ENCODE measurements around the gene CEACAM18.

CEACAM18 gene

DNA sequence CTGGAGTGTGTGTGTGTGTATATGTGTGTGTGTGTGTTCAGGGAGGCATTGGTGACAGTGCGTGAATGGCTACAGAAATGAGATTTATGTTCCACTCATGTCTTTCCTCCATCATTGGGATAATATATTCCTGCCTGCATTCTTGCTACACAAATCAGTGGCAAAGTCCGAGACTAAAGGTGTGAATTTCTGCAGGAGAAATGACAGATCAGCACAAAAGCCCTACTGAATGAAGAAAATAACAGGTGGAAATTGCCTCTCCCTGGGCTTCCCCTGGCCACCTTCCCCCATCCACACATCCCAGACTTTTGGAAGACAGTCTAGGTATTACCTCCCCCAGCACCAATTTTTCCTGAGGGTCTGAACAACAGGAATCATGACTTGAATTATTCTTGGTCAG lies 43.0 kb downstream of the CEACAM18 start:
- Mint-ChIP-seq H3K27me3 (peaks cover 48% of the 10 kb centered on the region), H3K27ac (no peak overlapping the region), H3K4me1 (ENCODE audit: low read depth) (peaks cover 9% of the 10 kb centered on the region), H3K4me3 (no peak overlapping the region), H3K36me3 (ENCODE audit: low read depth) (no peaks in the 10 kb centered on the region), H3K9me3 (no peaks in the 10 kb centered on the region)
- no peak for DNase-seq

DNA sequence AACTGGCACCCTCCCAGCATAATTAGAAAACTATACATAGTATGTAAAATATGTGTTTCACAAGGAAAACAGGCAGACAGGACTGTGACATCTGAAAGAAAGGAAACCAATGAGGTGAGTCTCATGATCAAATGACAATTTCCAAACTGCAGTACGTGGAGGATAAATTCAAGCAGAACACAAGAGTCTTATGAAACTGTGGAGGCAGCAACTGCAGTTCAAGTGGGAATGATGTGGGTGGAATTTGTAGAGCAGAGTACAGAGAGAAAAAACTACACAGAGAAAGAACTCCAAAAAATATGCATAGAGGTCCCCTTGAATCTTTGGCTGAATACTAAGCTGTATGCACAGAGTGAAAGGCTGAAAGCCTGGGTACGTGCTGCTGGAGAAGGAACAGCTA lies 43.4 kb downstream of the CEACAM18 start:
- no peaks in the 10 kb centered on the region for H3K36me3 Mint-ChIP-seq (ENCODE audit: low read depth)
- H3K27ac Mint-ChIP-seq: no peak overlapping the region
- peaks cover 9% of the 10 kb centered on the region for H3K4me1 Mint-ChIP-seq (ENCODE audit: low read depth)
- H3K27me3 Mint-ChIP-seq: peaks cover 45% of the 10 kb centered on the region
- DNase-seq: no peak
- H3K9me3 Mint-ChIP-seq: no peaks in the 10 kb centered on the region
- no peak overlapping the region for H3K4me3 Mint-ChIP-seq

DNA sequence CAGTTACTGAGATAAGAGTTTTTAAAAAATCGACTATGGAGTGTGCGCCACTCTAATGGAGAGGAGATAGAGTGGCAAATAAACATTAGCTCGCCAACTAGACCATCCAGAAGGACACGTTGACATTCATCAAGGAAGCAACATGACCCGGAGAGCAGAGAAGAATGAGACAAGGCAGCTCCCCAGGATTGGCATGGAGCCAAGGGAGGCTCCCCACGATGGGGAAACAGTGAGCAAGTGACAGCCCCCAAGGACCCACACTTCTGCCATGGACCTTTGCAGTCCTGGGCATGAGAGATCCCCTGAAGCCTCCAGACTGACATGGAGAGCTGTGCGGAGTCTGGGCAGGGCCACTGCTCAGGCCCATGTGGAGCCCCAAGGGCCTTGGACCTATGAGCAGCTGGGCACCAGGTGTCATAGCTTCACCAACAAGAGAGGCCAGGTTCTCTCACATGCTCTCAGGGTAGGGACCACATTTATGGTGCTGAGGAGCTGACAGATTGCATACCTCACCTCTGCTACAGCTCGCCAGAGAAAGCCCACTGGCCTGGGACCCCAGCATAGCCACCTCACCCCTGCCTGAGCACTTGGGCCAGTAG lies 46.4 kb downstream of the CEACAM18 start:
- no peak for DNase-seq
- H3K9me3 Mint-ChIP-seq: no peaks in the 10 kb centered on the region
- peaks cover 56% of the 10 kb centered on the region for H3K27me3 Mint-ChIP-seq
- no peak overlapping the region for H3K27ac Mint-ChIP-seq
- H3K4me1 Mint-ChIP-seq (ENCODE audit: low read depth): peaks cover 3% of the 10 kb centered on the region
- H3K36me3 Mint-ChIP-seq (ENCODE audit: low read depth): no peaks in the 10 kb centered on the region
- H3K4me3 Mint-ChIP-seq: no peak overlapping the region

DNA sequence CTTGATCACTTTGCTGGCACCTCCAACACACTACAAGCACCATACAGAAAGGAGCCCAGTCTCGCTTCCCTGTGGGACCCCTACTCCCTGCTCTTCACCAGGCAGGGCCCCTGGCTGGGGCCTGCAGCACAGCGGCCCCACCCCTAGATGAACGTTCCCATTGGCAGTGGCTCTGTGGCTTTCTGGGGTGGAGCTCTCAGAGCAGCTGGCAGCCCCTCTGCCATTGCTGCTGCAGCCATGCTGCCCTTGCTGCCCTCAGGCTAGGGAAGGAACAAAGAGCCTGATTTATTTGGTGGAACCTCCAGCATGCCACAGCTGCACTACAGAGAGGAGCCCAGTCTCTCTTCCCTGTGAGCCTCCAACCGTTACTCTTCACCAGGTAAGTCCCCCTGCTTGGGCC lies 47.3 kb downstream of the CEACAM18 start:
- Mint-ChIP-seq H3K4me3 (no peak overlapping the region), H3K27me3 (peaks cover 60% of the 10 kb centered on the region), H3K4me1 (ENCODE audit: low read depth) (peaks cover 3% of the 10 kb centered on the region)

DNA sequence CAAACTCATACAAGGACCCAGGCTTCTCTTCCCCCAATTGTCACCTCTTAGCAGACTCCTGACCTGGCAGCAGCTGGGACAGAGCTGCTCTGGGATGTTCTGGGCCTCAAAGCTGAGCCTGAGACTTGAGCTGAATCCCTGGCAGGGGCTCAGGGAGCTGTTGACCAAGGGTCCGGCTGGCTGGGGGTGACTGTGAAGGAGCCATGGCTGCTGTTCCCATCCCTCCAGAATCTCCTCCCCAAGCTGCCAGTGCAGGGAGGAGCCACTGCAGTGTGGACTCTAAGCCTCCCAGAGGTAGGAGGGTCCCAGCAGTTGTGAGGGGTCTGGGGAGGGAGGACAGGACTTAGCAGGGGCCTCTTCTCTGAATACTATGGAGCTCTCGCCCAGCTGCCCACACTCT lies 51.0 kb downstream of the CEACAM18 start:
- Mint-ChIP-seq H3K4me3 (no peak overlapping the region), H3K27me3 (peaks cover 66% of the 10 kb centered on the region), H3K36me3 (ENCODE audit: low read depth) (no peaks in the 10 kb centered on the region), H3K27ac (no peak overlapping the region), H3K4me1 (ENCODE audit: low read depth) (peaks cover 5% of the 10 kb centered on the region), H3K9me3 (no peaks in the 10 kb centered on the region)
- no peak for DNase-seq

More for the DNA sequence above, 47.3 kb downstream of the CEACAM18 start:
- H3K36me3 Mint-ChIP-seq (ENCODE audit: low read depth): no peaks in the 10 kb centered on the region
- no peak overlapping the region for H3K27ac Mint-ChIP-seq
- H3K9me3 Mint-ChIP-seq: no peaks in the 10 kb centered on the region
- DNase-seq: no peak

DNA sequence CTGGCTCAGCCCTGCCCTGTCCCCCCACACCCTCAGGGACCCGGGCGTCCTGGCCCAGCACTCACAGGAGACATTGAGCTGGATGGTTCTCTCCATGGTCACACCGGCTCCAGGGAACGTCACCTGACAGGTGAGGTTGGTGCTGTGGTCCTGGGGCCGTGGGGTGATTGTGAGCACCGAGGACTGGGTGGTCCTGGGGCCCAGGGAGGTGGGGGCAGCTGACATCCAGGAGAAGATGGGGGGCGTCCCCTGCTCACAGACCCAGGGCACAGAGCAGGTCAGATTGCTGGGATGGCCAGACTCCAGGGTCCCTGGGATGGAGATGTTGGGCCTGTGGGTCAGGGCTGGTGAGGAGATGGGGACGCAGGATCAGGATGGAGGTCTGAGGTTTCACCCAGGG lies 52.3 kb downstream of the CEACAM18 start:
- H3K27me3 Mint-ChIP-seq: peaks cover 71% of the 10 kb centered on the region
- no peak overlapping the region for H3K27ac Mint-ChIP-seq

DNA sequence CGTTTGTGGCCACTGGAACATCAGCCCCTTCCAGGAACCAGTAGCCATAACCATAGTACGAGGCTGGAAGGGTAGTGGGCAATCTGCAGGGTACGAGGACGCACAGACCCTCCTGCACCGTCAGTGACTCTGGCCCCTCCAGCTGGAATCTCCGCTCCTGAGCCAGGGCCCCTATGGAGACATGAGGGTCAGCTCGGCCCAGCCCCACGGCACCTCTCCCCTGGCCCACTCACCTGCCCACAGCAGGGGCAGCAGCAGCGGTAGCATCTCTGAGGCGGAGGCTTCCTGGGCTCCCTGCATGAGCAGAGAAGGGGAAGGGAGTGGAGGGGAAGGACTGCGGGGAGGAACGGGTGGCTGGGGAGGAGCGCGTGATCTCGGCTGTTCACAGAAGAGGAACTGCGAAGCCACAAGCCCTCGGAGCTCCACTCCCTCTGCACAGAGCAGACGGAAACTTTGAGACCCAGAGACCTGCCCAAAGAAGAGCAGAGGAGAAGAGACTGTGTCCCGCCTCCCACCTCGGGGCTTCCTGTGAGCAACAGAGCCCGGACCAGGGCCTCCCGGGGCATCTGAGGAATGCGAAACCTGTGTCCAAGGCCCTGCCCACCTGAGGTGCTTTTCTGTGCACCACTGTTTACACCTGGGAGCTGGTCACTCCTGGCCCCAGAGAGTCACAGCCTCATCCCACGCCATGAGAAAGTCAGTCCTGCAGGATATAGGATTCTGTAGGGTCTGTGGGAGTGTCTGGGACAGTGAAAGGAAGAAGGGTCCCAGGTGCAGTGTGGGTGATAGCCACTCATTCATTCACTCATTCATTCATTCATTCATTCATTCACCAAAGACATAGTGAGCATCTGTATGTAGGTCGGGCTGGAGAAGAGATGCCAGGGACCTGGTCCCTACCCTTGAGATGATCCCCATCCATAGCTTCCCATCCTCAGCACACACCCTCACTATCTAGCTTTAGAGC lies 53.3 kb downstream of the CEACAM18 start, which contains the start of gene SIGLEC6:
TSS of gene SIGLEC6 (minus strand) at position 322 of the 967 bp plus-strand sequence. CDS start at position 300, 22 bp downstream.
- H3K36me3 Mint-ChIP-seq (ENCODE audit: low read depth): no peaks in the 10 kb centered on the region
- peak; percentile 39 for DNase-seq
- H3K4me3 Mint-ChIP-seq: no peak within 1 kb of the TSS
- no peak within 1 kb of the TSS for H3K27ac Mint-ChIP-seq
- no peaks in the 10 kb centered on the region for H3K9me3 Mint-ChIP-seq
- peaks cover 5% of the 10 kb centered on the region for H3K4me1 Mint-ChIP-seq (ENCODE audit: low read depth)
- H3K27me3 Mint-ChIP-seq: peaks cover 77% of the 10 kb centered on the region

More for the DNA sequence above, 52.3 kb downstream of the CEACAM18 start:
- peaks cover 5% of the 10 kb centered on the region for H3K4me1 Mint-ChIP-seq (ENCODE audit: low read depth)
- DNase-seq: no peak
- no peak overlapping the region for H3K4me3 Mint-ChIP-seq
- no peaks in the 10 kb centered on the region for H3K36me3 Mint-ChIP-seq (ENCODE audit: low read depth)
- no peaks in the 10 kb centered on the region for H3K9me3 Mint-ChIP-seq

DNA sequence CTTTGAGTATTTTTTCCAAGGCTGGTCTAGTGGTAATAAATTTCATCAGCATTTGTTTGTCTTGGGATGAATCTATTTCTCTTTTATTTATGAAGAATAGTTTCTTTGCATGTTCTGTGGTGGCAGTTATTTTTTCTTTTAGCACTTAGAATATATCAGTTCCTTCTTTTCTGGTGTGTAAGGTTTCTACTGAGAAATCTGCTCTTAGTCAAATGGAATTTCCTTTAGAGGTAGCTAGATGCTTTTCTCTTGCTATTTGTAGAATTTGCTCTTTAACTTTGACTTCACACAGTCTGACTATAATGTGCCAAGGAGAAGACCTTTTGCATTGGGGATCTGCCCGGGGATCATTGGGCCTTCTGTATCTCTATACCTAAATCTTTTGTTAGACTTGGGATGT lies 57.2 kb downstream of the CEACAM18 start:
- Mint-ChIP-seq H3K9me3 (peaks cover 2% of the 10 kb centered on the region), H3K4me1 (ENCODE audit: low read depth) (peaks cover 5% of the 10 kb centered on the region), H3K36me3 (ENCODE audit: low read depth) (no peaks in the 10 kb centered on the region), H3K27ac (no peak overlapping the region), H3K27me3 (peaks cover 75% of the 10 kb centered on the region), H3K4me3 (no peak overlapping the region)
- no peak for DNase-seq

DNA sequence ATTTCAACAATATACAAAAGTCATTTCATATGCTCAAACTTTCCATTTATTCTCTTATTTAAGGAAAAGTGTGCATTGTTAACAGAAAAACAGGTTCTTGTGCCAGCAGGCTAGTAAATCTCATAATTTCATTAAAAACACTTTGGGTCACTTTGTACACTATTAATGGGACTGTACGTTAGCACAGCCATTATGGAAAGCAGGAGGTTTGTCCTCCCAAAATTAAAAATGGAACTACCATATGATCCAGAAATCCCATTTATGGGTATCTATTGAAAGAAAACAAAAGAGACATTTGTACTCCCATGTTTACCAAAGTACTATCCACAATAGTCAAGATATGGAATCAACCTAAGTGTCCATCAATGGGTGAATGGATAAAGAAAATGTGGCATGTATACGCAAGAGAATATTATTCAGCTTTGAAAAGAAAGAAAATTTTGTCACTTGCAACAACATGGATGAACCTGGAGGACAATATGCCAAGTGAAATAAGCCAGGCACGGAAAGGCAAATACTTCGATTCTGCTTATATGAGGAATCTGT lies 61.6 kb downstream of the CEACAM18 start:
- H3K4me3 Mint-ChIP-seq: no peak overlapping the region
- no peaks in the 10 kb centered on the region for H3K4me1 Mint-ChIP-seq (ENCODE audit: low read depth)
- peaks cover 75% of the 10 kb centered on the region for H3K27me3 Mint-ChIP-seq

More for the DNA sequence above, 61.6 kb downstream of the CEACAM18 start:
- H3K9me3 Mint-ChIP-seq: peaks cover 2% of the 10 kb centered on the region
- H3K27ac Mint-ChIP-seq: no peak overlapping the region
- no peak for DNase-seq
- no peaks in the 10 kb centered on the region for H3K36me3 Mint-ChIP-seq (ENCODE audit: low read depth)
